Large intestine (tissue), 3 donors: Measurements from ENCODE around the gene RGS11. TPM values are rescaled to one million over a fixed set of nuclear protein-coding genes. Genes with fewer than 3 reads are reported as not detected.

Experiments used
- DNase-seq, 2 donors: peaks; one replicate each; pipeline versions ENCODE4 v3.0.0 to v3.0.0-alpha.2; 2013
- H3K27ac ChIP-seq: one replicate; pipeline ENCODE4 v1.5.1; 2013; ENCODE audit warnings: low read length
- H3K27me3 ChIP-seq: 2 replicates; pipeline ENCODE4 v1.6.1; 2013; ENCODE audit warnings: low read length; ENCODE audit not compliant: control insufficient read depth, insufficient read depth
- H3K36me3 ChIP-seq: 2 replicates; pipeline ENCODE4 v1.6.1; 2013; ENCODE audit warnings: low read length; ENCODE audit not compliant: control insufficient read depth, insufficient read depth
- H3K4me1 ChIP-seq: one replicate; pipeline ENCODE4 v1.6.1; 2013; ENCODE audit warnings: low read length; ENCODE audit not compliant: control insufficient read depth, insufficient read depth
- H3K4me3 ChIP-seq: one replicate; pipeline ENCODE4 v1.5.1; 2013; ENCODE audit warnings: low read length
- H3K9me3 ChIP-seq: one replicate; pipeline ENCODE4 v1.6.1; 2013; ENCODE audit warnings: mild to moderate bottlenecking, low read depth, low read length, moderate library complexity; ENCODE audit not compliant: control insufficient read depth
- WGBS: methylation state at CpG from one replicate; pipeline ENCODE4 v1.1.5; 2013; ENCODE audit warnings: low lambda C conversion rate; ENCODE audit not compliant: insufficient coverage; 5-methylcytosine and 5-hydroxymethylcytosine counted together
- polyA plus RNA-seq: library from polyadenylated mRNA; unstranded; fragments of 120-200 nt; gene quantifications from one replicate; pipeline ENCODE4 v1.2.1, GENCODE V29; 2013

Gene RGS11
- polyA plus RNA-seq, 1 donor: 6.6 TPM

GRCh38 chr16:229731-230281 lies 45.9 kb downstream of the RGS11 start:
- peak overlapping the region; percentile 98 for H3K4me3 ChIP-seq
- peaks cover 12% of the 10 kb centered on the region for H3K4me1 ChIP-seq
- no peaks in the 10 kb centered on the region for H3K27me3 ChIP-seq
- DNase-seq: no peak
- H3K27ac ChIP-seq: no peak overlapping the region
- WGBS: 100% methylated on average over 5 of the region's 22 CpGs
- peaks cover 26% of the 10 kb centered on the region for H3K36me3 ChIP-seq
- H3K9me3 ChIP-seq: no peaks in the 10 kb centered on the region

DNA sequence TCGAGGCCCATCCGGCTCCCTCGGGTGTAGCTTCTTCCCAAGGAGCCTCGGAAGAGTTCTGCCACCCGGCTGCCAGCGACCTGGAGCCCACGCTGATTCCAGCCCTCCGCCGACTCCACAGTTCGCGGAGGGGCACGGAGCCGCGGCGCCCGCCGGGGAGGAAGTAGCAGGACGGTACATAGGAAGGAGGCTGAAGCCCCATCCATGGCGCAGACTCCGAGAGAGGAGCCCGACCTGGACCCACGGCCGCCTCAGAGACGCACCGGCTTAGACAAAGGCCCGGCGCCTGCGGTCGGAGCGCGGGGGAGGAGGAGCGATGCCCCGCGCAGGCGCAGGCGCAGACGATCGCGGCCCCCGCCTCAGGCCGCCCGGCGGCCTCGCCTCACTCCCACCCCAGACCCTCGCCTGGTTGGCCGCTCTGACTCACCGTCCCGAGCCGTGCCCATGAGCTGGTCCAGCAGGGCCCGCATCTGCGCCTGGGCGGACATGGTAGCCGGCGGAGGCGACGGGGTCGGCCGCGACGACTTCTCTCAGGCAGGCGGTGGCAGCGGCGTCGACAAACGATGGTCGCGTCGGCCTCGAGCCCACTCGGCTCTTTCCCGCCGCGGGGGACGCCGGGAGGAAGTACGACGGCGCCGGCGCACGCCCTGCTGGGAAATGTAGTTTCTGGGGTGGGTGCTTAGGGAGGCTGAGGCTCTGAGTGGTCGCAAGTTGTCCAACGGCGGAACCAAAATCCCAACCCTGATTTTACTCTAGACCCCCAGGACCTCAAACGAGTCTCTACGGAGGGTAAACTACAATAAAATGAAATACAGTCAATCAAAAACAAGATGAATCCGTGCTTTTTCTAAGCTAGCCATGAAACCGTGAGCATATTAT lies 46.7 kb downstream of the RGS11 start, which contains the start of gene LUC7L:
LUC7L (minus strand) TSS at position 598 of the 879 bp plus-strand sequence; CDS start at position 488, 110 bp downstream.
- Histone ChIP-seq H3K4me3 (peak within 1 kb of the TSS; percentile 98), H3K9me3 (no peaks in the 10 kb centered on the region), H3K27ac (peak within 1 kb of the TSS; percentile 98), H3K27me3 (no peaks in the 10 kb centered on the region), H3K4me1 (peaks cover 12% of the 10 kb centered on the region), H3K36me3 (peaks cover 31% of the 10 kb centered on the region)
- WGBS: no CpG with 5 or more reads among the region's 88 CpGs
- peak; percentile 80 to 91 for DNase-seq

GRCh38 chr16:228151-228851 lies 47.4 kb downstream of the RGS11 start:
- WGBS: 80% methylated on average over 1 of the region's 9 CpGs
- H3K4me3 ChIP-seq: peak overlapping the region; percentile 98
- H3K36me3 ChIP-seq: peaks cover 35% of the 10 kb centered on the region
- no peak for DNase-seq
- H3K27me3 ChIP-seq: no peaks in the 10 kb centered on the region
- peaks cover 12% of the 10 kb centered on the region for H3K4me1 ChIP-seq
- H3K27ac ChIP-seq: peak overlapping the region; percentile 98
- H3K9me3 ChIP-seq: no peaks in the 10 kb centered on the region

GRCh38 chr16:220021-220420 lies 55.7 kb downstream of the RGS11 start:
- Histone ChIP-seq H3K4me3 (no peak overlapping the region), H3K27me3 (no peaks in the 10 kb centered on the region), H3K9me3 (no peaks in the 10 kb centered on the region), H3K27ac (no peak overlapping the region), H3K4me1 (no peaks in the 10 kb centered on the region), H3K36me3 (peaks cover 66% of the 10 kb centered on the region)
- WGBS: 88% methylated on average over 2 of the region's 4 CpGs
- no peak for DNase-seq

Other genes with a start within 250 kb of the RGS11 start
- 9.5 TPM for gene POLR3K, start 222.3 kb downstream of the RGS11 start, polyA plus RNA-seq
- gene SNRNP25, start 222.1 kb downstream of the RGS11 start, polyA plus RNA-seq: 21.6 TPM
- gene RHBDF1, start 203.3 kb downstream of the RGS11 start, polyA plus RNA-seq: 18.3 TPM
- gene MPG, start 197.7 kb downstream of the RGS11 start, polyA plus RNA-seq: 31.2 TPM
- 21.8 TPM for gene NPRL3, start 137.3 kb downstream of the RGS11 start, polyA plus RNA-seq
- 5.6 TPM for gene HBZ, start 123.3 kb downstream of the RGS11 start, polyA plus RNA-seq
- 11.9 TPM for gene HBM, start 110.0 kb downstream of the RGS11 start, polyA plus RNA-seq
- gene HBA2, start 103.1 kb downstream of the RGS11 start, polyA plus RNA-seq: 1,574 TPM
- 1,041 TPM for gene HBA1, start 99.3 kb downstream of the RGS11 start, polyA plus RNA-seq
- 0.73 TPM for gene HBQ1, start 95.5 kb downstream of the RGS11 start, polyA plus RNA-seq
- 99.5 TPM for gene LUC7L, start 46.5 kb downstream of the RGS11 start, polyA plus RNA-seq
- gene FAM234A, start 41.1 kb downstream of the RGS11 start, polyA plus RNA-seq: 63.4 TPM
- 4.5 TPM for gene ARHGDIG, start 4.6 kb upstream of the RGS11 start, polyA plus RNA-seq
- 1.8 TPM for gene PDIA2, start 7.2 kb upstream of the RGS11 start, polyA plus RNA-seq
- 29.8 TPM for gene AXIN1, start 76.8 kb upstream of the RGS11 start, polyA plus RNA-seq
- 55.6 TPM for gene MRPL28, start 94.6 kb upstream of the RGS11 start, polyA plus RNA-seq
- 83.5 TPM for gene PGAP6, start 106.0 kb upstream of the RGS11 start, polyA plus RNA-seq
- 107 TPM for gene NME4, start 121.3 kb upstream of the RGS11 start, polyA plus RNA-seq
- gene DECR2, start 125.9 kb upstream of the RGS11 start, polyA plus RNA-seq: 91.0 TPM
- gene RAB11FIP3, start 149.7 kb upstream of the RGS11 start, polyA plus RNA-seq: 114 TPM